Measurements from ENCODE around the gene KCNMA1.

GRCh38 chr10:77127243-77127642, 510.4 kb downstream of the KCNMA1 start:
- TF ChIP-seq CTCF (IDR thresholded peaks at IDR 0.05) (no peak), POLR2AphosphoS5 (IDR thresholded peaks at IDR 0.05) (no peak)
